Hepatic stellate cell (primary cell): ENCODE data around the gene PKNOX2.
A peak's percentile ranks its signal among the peaks of the same experiment; 100 is the strongest.

Experiments
- DNase-seq: peaks from one replicate; pipeline ENCODE4 v3.0.0; 2011; ENCODE audit warnings: low spot score

PKNOX2 gene

DNA sequence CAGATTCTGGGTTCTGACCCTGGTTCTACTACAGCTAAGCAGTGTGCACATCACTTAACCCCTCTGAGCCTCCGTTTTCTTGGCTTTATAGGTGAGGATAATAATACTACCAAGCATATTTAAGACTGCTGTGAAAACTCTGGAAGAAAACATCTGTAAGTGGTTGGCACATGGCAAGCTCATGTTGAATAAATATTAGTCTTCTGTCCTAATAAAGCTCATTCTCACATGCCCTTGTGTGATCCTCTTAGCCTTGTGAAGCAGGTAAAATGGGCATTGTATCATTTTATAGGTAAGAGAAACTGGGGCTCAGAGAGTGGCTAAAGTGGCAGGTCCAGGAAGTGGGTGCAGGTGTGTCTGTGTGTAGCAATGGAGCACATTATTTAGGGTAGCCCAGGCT lies 8.5 kb downstream of the PKNOX2 start:
- no peak for DNase-seq

DNA sequence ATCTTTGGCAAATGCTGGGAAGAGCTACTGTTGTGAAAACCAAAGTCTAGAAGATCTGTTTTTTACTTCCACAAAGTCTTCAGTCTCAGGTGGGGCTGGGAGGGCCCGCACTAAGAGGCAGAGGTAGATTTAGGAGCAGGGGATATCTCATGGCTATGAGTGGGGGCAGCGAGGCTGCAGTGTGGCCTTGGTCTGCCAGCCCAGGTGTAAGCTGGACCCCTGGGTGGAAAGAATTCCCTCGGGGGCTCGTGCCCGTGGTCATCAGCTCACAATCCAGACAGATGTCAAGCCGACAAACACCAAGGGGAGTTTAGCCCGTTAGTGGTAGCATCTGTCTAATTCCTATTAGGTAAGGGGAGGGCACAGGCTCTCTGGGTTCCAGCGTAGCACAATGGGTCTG lies 9.0 kb downstream of the PKNOX2 start:
- DNase-seq: no peak

DNA sequence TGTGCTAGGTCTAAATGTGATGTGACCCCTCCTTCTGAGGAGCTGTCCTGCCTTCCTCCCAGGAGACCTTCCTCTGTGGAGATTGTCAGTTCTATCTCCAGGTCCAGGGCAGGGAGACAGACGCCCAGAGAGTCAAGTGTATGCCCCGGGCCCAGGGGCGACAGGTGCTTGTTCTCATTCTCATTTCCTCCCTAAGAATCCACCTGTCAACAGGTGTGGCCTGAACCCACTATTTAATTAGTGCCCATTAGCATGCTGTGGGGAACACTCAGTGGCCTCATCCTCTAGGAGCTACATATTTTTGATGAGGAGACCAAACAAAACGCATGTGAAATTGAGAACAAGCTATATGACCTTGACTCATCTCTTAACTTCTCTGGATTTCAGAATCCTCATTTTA lies 9.5 kb downstream of the PKNOX2 start:
- no peak for DNase-seq

DNA sequence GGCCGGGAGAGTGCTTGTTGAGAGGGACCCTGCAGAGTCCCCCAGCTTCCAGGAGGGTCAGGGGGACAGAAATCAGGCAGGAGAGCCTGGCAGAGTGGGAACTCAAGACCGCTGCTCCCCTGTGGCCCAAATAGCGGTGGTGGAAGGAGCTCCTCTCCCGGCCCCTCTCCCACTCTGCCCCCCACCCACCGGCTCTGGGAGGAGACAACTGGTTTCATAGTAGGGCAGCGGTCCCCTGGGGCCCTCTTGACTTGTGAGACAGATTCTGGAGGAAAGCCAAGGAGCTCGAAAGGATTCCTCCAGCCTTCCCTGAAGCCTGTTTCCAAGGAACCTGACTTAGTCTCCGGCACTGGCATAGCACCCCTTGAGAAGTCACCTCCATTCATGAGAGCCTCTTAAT lies 10.1 kb downstream of the PKNOX2 start:
- DNase-seq: no peak

DNA sequence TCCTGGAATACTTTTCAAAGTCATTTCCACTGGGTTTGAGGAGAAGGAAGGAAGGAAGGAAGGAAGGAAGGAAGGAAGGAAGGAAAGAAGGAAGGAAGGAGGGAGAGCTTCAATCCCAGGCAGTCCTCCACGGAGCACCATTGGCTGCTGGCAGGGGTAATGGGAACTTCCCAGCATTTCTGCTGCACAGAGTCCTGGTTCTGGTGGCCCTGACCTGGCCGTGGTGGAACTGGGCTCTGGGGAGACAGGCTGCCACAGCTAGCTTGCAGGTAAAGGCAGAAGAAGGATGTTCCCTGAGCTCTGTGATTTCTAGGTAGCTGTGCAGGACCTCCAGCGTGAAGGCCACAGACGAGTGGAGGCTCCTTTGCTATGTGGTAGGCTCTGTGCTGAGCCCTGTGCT lies 10.6 kb downstream of the PKNOX2 start:
- no peak for DNase-seq

DNA sequence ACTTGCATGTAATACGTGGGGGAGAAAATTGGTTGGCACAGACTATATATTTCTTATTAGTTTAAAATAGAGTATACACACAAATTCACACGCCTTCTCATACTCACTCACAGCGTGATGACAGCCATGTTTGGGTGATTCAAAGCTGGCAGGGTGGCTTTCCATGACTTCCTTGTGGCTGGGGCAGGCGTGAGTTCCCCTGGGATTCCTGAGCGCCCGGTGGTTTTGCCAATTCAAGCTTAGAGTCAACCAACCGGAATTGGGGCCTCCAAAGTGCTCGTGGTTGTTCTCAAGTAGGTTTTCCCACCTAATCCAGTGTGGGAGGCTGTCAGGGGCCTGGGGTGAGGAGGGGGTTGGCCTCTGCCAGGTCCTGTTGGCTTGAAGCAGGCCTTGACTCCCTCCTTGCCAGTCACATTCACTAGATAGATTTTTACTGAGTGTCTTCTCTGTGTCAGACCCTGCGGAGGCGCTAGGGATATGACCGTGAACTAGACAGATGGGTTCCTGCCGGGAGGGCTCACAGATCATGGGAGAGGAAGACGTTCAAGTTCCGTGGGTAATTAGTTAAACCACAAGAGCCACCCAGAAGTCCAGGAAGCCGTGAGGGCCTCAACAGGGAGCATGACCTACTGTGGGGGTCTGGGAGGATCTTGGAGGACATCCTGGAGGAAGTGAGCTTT lies 11.5 kb downstream of the PKNOX2 start:
- DNase-seq: no peak

DNA sequence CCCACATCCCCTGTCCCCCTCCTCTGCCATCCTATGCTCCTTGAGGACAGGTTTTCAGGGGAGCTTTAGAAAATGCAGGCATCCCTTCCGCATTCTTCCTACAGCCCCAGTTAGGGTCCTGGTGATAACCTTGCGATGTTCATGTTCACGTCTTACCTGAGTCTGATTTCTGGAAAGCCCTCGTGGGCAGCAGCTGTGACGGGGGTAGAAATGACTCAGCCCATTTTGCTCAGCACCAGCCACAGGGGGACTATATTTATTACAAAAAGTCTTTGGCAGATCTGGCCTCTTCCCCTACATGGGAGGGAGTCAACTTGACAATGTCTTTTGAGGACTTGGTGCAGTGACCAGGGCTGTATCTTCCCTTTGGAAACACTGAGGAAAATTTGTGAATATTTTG lies 12.3 kb downstream of the PKNOX2 start:
- no peak for DNase-seq

DNA sequence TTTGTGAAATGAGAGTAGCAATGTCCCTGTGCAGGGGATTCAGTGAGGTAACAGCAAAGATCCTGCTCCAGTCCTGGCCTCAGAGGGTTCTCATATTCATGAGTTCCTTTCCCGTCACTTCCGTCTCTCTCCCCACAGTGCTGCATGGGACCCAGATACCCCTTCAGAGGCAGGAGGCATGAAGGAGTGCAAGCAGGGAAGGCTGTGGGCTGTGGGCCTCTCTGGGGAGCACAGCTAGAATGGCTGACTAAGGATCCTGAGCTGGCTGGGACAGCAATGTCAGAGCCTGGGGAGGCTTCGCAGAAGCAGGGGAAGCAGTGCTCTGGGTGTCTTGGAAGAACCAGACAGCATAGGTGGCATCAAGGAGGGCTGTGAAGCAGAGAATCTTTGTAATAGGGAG lies 13.0 kb downstream of the PKNOX2 start:
- no peak for DNase-seq

DNA sequence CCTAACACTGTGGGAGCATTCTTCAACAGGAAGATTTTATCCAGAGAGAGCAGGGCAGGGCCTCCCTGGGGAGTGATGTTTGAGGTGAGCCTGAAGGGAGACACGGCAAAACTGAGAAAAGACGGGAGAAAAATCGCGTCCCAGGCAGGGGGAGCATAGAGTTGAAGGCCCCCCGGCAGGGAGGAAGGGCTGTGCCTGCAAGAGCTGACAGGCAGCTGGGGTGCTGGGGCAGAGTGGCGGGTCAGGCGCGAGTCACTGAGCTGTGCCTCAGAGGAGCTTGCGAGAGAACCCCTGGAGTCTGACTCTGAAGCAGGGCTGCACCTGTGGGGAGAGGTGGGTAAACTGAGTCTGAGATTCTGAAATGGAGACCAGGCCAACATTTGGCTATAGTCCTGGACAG lies 14.8 kb downstream of the PKNOX2 start:
- DNase-seq: no peak

DNA sequence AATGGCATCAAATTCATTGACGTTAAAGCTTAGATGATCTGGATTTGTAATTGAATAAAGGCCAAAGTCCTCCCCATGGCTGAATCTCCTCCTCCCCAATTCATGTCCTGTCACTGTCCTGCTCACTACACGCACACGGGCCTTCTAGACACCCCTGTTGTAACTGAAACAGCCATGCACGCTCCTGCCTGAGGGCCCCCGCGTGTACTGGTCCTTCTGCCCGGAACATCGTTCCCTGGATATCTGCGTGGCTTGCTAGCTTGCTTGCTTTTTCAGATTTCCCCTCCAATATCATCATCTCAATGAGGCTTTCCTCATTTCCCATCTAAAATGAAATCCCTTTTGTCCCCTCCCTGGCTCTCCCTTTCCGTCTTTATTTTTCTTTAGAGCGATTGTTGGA lies 15.3 kb downstream of the PKNOX2 start:
- DNase-seq: no peak

DNA sequence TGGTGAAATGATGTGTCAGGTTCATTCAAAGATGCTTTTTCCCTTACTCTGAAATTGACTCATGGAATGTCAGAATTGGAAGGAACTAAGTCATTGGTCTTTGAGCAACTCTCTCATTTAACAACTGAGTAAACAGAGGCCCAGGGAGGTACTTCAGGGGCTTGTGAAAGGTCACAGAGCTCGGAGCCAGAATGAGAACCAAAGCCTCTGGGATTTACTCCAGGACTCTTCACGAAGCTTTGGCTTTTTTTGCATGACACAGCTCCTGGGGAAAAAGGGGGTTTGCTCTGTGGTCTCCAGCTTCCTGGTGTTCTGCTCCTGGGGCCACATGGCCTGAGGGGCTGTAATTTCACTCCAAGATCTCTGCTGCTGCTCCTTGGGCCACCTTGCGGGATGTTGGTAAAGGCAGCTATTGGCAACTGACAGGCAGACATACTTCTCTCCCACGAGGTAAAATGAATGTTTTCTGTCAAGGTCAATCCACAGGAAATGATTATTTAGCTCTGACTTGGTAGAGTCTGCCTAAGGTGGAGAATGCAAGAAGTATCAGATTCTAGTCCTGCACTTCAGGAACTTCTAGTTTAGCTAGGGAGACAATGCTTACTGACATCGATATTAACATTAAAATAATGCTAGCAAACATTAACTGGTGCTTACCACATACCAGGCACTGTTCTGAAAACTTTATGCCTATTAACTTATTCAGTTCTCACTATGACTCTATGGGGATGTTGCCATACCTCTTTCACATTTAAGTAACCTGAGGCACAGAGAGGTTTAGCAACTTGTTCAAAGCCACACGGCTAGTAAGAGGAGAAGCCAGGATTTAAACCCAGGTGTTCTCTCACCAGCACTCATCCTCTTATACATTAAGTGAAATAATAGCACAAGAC lies 16.1 kb downstream of the PKNOX2 start:
- DNase-seq: no peak

DNA sequence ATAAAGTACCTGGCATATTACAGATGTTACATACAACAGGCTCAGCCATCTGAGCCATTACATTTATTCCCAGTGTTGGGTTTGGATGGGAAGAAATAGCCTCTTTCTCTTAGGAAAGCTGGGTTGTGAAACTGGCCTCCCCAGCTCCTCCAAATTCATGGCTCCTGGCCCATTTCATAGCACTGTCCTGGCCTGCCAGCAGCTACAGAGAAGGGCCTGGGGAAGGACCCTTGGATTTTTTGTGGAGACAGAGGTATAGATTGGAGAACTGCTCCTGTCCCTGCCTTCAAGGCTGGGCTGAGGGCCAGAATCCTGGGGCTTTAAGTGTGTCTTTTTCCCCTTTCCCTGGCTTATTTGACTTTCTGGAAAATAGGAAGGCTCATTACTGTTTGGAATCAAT lies 18.0 kb downstream of the PKNOX2 start:
- no peak for DNase-seq

DNA sequence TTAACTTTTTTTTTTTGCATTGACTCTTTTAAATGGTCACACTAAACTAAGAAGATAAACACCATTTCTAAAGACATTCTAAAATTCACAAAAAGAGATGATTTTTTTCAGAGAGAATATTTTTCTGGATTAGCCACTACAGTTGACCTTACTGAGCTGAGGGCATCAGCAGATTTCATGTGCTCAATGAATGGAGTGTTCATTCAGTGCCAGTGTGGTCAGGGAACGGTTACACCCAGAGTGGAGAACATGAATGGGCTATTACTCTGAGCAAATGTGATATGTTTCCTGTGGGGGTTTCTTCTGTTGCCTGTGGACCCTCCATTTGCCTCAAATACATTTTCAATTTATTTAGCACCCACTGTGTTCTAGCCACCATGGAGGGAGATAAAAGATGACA lies 19.1 kb downstream of the PKNOX2 start:
- no peak for DNase-seq

DNA sequence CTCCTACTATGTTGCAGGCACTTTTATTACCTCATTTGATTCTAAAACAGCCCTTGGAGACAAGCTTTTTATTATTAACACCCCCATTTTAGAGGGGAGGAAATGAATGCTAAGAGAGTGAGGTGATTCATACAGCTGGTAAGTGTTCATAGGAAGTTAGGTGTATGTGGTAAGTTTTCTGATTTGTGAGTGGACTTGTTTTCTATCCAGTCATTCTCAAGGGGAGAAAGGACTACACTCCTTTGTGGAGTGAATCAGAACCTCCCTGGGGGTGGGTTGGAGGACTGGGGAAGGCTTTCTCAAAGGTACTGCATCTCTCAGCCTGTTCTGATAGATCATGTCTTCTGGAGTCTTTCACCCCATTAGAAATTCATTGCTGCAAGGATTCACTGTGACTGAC lies 23.5 kb downstream of the PKNOX2 start:
- peak; percentile 17 for DNase-seq

DNA sequence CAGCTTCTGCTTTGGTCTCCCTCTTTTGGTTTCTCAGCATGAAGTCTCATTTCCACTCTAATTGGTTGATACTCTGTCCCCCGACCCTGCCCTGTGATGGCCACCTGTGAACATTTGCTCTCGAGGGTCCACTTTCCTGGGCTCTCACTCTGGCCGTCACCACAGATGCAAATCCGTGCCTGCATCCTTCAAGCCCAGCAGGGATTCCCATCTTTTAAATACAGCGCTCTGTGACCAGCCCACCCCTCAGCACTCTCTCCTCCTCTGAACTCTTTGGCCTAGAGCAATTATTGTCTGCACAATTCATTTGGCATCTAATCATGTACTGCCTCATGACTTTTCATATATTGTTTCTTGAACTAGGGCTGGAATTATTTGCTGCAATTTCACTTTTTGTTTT lies 26.0 kb downstream of the PKNOX2 start:
- no peak for DNase-seq

DNA sequence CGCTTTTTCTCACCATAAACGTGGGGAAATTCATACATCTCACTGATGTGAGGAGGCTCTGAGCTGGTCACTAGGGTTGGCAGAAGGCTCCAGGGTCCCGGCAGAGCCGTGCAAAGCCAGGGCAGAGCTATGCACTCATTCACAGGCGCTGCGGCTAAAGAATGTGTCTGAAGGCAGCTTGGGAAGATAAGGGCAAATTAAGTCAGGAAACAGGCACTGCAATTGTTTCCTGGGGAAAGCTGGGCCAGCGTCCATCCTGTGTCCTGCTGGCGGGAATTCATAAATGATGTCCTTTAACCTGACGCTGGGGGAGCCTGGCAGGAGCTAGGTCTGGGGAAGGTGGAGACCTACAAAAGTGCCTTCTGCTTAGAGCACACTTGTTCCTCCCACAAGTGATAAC lies 27.6 kb downstream of the PKNOX2 start:
- no peak for DNase-seq

DNA sequence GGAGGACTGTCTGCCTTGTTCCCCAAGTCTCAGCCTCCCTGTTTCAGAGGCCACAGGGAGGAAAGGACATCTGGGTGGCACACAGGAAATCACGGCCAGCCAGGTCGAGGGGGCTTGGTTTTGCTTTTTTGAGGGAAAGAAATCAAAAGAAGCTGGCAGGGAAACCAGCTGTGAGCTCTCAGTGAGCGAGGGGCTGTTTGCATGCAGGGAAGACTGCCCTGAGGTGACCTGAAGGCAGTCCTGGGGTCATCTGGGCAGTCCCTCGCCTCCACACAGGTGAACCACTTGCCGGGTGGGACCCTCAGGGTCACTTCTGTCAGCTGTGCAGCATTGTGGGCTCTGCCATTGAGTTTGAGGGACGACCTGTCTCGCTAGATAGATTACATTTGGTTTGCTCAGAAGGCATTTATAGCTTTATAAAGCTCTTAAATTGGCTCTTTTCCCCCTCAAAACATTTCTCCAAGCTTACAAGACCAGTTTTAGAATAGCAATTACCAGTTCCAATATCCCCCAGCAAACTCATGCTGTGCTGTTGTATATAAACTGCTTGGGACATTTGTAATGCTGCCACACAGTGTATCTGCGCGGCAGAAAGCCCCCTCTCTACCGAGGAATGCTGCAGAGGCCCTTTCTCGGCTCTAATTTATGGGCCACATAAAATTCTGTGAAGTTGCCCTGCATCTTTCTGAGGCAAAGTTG lies 28.3 kb downstream of the PKNOX2 start:
- DNase-seq: no peak

DNA sequence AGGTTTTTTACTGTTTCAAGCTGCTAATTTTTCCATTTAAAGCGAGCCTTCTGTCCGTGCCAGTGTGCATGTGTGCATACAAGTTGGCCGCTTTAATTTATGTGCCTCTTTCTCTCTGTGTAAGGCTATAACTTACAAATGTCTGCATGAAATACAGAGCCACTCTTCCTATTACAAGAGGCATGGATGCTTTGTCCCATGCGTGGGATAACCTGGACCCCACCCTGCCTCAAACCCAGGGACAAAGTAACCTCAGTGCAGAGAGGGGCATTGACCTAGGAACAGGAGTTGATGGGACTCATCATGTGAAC lies 28.8 kb downstream of the PKNOX2 start:
- DNase-seq: no peak

DNA sequence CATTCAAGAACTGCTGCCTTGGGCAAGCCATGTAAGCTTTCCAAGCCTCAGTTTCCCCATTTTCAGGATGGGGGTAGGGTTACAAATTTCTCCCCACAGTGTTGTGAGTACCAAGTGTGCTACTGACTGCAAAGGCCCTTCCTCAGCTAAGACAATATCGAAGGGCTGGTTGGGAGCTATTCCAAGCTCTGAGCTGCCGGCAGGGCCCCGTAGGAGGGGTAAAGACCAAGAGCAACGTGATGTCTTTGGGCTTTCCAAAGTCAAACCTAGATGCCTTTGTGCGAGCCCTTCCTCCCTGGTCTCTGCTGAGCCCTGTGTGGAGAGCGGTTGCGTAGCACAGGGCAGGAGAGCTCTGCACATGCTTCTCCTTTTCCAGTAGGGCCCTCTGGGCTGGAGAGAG lies 29.3 kb downstream of the PKNOX2 start:
- DNase-seq: no peak

DNA sequence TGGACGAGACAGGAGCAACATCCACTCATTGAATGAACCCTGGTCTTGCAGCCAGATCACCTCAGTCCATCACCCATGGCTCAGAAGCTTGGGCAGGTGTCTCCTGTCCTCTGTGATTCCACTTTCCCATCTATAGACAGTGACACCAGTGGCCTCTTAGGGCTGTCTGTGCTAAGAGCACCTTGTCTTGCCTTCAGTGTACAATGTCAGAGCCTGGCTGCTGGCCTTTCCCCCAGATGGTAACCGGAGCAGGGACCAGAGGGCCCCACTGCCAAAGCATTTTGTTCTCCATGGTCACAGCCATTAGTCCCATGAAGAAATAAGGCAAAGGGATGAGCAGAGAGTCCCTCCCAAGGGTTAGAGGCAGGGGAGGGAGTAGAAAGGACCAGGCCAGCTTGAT lies 35.4 kb downstream of the PKNOX2 start:
- DNase-seq: no peak

DNA sequence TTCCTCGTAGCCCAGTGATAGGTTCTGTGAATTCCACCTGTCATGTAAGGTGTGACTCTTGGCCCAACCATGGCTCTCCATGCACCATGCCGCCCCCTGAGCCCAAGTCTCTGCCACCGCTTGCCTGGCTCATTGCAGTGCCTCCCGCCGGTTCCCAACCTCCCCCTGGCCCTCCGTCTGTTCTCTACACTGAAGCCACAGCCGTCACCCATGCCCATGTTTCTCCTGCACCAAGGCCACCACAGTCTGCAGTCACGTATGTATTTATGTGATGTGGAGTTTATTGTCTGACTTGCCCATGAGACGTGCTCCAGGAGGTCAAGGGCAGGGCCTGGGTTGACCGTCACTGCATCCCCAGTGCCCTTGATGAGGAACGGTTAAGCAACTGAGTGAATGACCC lies 35.9 kb downstream of the PKNOX2 start:
- no peak for DNase-seq

DNA sequence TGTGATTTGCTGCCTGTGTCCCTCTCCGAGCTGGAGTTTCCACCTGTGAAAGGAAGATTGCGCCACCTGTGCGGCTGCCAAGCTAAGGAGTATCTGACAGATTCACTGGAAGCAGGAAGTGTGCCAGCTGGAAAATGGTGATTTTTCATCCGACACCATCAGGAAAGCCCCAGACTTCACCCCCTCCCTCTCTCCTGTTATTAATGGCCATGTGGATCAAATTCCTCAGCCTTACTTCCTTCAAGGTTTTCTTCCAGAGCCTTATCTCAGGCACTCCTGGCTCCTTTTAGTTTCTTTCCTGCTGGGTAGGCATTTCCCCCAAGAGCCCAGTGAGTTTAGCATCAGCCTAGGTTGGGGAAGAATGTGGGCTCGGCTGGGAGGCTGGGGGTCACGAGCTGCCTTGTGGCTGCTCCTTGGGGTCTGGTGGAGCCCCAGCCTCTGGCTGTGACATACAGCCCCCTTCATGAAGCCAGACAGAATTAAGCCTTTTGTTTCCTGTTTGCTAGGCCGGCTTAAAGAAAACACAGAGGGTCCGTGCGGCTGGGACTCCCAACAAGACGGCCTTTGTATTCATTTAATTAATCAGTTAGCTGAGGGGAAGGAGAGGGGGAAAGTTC lies 37.1 kb downstream of the PKNOX2 start:
- no peak for DNase-seq

DNA sequence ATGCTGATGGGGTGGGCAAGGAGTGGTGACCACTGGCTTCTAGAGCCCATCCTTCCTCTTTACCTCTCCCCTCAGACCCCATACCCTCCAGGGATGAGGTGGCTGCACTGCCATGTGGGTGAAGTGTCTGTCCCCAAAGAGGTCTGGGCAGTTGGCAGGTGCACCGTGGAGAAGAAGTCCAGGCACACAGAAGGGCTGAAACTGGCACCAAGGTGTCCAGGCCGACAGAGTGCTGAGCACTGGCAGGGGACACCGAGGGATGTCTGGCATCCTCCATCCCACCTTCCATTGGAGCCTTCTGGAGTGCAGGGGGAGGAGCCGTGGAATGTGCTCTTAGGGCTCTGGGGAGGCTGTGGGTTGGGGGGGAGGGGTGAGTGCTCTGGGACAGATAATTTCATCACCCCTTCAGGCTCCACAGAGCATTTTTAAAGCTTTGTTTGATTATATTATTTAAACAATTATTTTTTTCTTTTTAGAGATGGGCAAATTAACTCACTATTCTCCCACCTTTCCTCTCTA lies 37.9 kb downstream of the PKNOX2 start:
- no peak for DNase-seq
